Measurements from ENCODE around the gene REV3L. TPM values are rescaled to one million over a fixed set of nuclear protein-coding genes. Genes with fewer than 3 reads are reported as not detected.

The REV3L gene
- total and polyA plus RNA-seq, 2 of the 8 experiments (the other 6 are each of a cell fraction or from before 2014, with no cell fraction given) = 2.1 to 6.6 TPM

DNA sequence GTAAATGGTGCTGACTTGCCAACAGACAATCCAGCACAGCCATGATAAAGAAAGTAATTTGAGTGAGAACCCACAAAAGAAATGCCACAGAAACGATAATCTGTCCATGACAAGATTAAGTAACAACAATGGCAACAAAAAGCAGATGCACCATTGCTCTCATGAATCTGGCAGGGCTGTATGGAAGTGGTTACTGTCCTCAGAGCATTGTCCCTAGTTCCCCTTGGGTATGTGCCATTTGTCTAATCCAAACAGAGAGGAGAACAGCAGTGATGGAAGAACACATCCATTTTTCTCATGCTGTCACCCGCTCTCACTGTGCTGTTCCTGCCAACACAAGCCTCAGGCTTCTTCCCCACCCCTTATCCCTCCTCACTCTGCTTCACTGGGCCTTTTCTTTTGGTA is 65.8 kb downstream of the REV3L start (continued):
- TF ChIP-seq SIRT6 (IDR thresholded peaks at IDR 0.05; ENCODE audit: low read length) (no peak), PHF8 (conservative IDR thresholded peaks at IDR 0.05; ENCODE audit: low read depth, low read length) (no peak), CREB1 (IDR thresholded peaks at IDR 0.05) (no peak), YY1 (IDR thresholded peaks at IDR 0.05; ENCODE audit: low read depth, low read length) (no peak), CTBP2 (IDR thresholded peaks at IDR 0.05; ENCODE audit: borderline replicate concordance, insufficient read depth, insufficient read length, low read length) (no peak), RXRA (IDR thresholded peaks at IDR 0.05; ENCODE audit: insufficient read depth, low read depth, low read length) (no peak)
- TF ChIP-seq, protein P1, sequence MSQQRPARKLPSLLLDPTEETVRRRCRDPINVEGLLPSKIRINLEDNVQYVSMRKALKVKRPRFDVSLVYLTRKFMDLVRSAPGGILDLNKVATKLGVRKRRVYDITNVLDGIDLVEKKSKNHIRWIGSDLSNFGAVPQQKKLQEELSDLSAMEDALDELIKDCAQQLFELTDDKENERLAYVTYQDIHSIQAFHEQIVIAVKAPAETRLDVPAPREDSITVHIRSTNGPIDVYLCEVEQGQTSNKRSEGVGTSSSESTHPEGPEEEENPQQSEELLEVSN (IDR thresholded peaks at IDR 0.05) = no peak

All from H1 (cell line).